ENCODE measurements around the gene CNOT8.
"Not testable (repeated sequence)": the region's sequence is repeated elsewhere in the genome, so short reads cannot be mapped to it uniquely, and the experiment has no call there.

Gene CNOT8

GRCh38 chr5:154895606-154896561 lies 37.5 kb downstream of the CNOT8 start:
- Histone ChIP-seq H3K9me3 (ENCODE audit: low read length) (peaks cover 3% of the 10 kb centered on the region), H3K4me1 (ENCODE audit: insufficient read depth, low read length) (no peaks in the 10 kb centered on the region), H3K4me3 (ENCODE audit: low read length) (no peak overlapping the region), H3K36me3 (ENCODE audit: insufficient read depth, low read length) (peaks cover 85% of the 10 kb centered on the region), H2AFZ (ENCODE audit: low read depth, low read length) (no peak overlapping the region), H3K27me3 (ENCODE audit: insufficient read depth, low read length) (no peaks in the 10 kb centered on the region)

DNA sequence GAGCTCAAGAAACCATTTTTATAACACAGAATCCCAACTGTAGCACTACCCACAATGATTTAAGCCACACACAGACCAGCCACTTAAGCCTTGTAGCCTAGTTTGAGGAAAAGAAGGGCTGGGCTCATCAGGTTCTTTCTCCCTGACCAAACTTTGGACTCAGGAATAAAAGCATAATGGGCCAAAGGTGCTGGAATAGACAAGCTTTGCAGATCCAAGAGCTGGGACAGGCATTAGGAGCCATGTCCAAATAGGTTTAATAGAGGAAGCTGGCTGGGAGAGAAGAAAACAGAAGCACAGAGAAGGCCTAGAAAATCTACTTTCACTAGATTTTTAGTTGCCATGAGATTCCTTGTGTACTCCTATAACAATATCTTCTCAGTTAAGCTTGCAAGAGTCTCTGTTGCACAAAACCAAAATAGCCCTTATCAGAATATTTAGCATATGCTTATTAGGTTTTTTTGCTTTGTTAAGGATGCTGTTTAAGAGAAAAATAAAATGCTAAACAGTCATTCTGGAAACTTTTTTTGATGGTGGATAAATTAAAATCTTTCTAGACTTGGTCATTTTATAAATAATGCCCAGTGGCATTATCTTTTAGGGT lies 38.2 kb downstream of the CNOT8 start:
- Histone ChIP-seq H3K27me3 (ENCODE audit: insufficient read depth, low read length) (no peaks in the 10 kb centered on the region), H3K36me3 (ENCODE audit: insufficient read depth, low read length) (peaks cover 85% of the 10 kb centered on the region)

DNA sequence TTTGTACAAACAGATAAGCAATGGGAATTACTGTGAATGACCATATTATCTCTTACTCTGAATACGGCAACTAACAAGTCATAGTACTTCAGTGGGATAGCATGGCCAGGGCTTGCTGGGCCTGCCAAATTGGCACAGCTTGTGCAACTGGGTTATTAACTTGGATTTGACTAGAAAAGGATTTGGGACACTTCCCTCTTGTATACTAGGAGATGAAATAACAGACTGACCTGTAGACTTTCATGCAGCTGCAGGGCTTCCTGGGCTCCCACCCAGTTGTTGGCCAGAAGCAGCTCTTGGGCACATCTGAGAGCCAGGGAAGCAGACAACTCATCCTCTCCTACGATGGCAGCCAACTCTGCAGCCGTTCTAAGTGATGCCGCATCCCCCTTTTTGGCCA lies 39.8 kb downstream of the CNOT8 start:
- H3K27me3 ChIP-seq (ENCODE audit: insufficient read depth, low read length), result no peaks in the 10 kb centered on the region
- peaks cover 88% of the 10 kb centered on the region for H3K36me3 ChIP-seq (ENCODE audit: insufficient read depth, low read length)

More for the DNA sequence above, 38.2 kb downstream of the CNOT8 start:
- Histone ChIP-seq H3K9me3 (ENCODE audit: low read length) (peaks cover 3% of the 10 kb centered on the region), H3K4me3 (ENCODE audit: low read length) (no peak overlapping the region), H2AFZ (ENCODE audit: low read depth, low read length) (no peak overlapping the region), H3K4me1 (ENCODE audit: insufficient read depth, low read length) (no peaks in the 10 kb centered on the region)

DNA sequence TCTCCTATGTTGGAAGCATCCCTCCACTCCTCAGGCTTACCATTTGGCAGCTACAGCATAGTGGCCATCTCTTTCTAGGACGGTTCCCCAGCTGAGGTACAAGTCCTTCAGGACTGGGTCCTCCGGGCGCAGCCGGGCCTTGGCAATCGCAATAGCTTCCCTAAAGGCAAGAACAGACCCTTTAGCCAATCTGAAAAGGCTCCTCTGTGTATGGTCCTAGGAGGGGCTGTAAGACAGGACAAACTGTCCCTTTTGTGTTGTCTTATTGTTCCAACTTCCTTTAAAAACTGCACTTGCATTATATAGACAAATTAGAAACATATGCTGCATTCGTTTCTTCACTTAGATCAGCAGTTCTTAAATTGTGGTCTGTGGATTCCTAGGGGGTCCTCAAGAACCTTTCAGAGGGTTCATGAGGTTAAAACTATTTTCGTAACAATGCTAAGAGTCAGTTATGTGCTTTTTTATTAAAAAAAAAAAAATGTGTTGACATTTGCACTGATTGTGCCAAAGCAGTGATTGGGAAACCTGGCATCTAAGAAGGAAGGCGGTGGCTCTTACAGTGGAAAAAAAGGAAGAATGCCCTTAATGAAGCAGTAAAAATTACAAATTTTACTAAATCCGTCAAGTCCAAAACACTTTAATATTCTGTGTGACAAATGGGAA lies 40.9 kb downstream of the CNOT8 start:
- H3K4me1 ChIP-seq (ENCODE audit: insufficient read depth, low read length), result no peaks in the 10 kb centered on the region
- H3K27me3 ChIP-seq (ENCODE audit: insufficient read depth, low read length), result no peaks in the 10 kb centered on the region
- H3K4me3 ChIP-seq (ENCODE audit: low read length), result no peak overlapping the region
- no peaks in the 10 kb centered on the region for H3K9me3 ChIP-seq (ENCODE audit: low read length)
- no peak overlapping the region for H2AFZ ChIP-seq (ENCODE audit: low read depth, low read length)
- H3K36me3 ChIP-seq (ENCODE audit: insufficient read depth, low read length), result peaks cover 89% of the 10 kb centered on the region

More for the DNA sequence above, 39.8 kb downstream of the CNOT8 start:
- H3K4me3 ChIP-seq (ENCODE audit: low read length), result no peak overlapping the region
- H3K9me3 ChIP-seq (ENCODE audit: low read length), result no peaks in the 10 kb centered on the region
- no peaks in the 10 kb centered on the region for H3K4me1 ChIP-seq (ENCODE audit: insufficient read depth, low read length)
- no peak overlapping the region for H2AFZ ChIP-seq (ENCODE audit: low read depth, low read length)

GRCh38 chr5:154900066-154900465 lies 41.6 kb downstream of the CNOT8 start:
- no peaks in the 10 kb centered on the region for H3K27me3 ChIP-seq (ENCODE audit: insufficient read depth, low read length)
- no peak overlapping the region for H2AFZ ChIP-seq (ENCODE audit: low read depth, low read length)
- no peaks in the 10 kb centered on the region for H3K4me1 ChIP-seq (ENCODE audit: insufficient read depth, low read length)
- H3K9me3 ChIP-seq (ENCODE audit: low read length), result no peaks in the 10 kb centered on the region
- H3K4me3 ChIP-seq (ENCODE audit: low read length), result no peak overlapping the region
- peaks cover 92% of the 10 kb centered on the region for H3K36me3 ChIP-seq (ENCODE audit: insufficient read depth, low read length)

GRCh38 chr5:154901276-154901675 lies 42.8 kb downstream of the CNOT8 start:
- Histone ChIP-seq H2AFZ (ENCODE audit: low read depth, low read length) (no peak overlapping the region), H3K4me3 (ENCODE audit: low read length) (no peak overlapping the region), H3K9me3 (ENCODE audit: low read length) (no peaks in the 10 kb centered on the region), H3K36me3 (ENCODE audit: insufficient read depth, low read length) (peaks cover 87% of the 10 kb centered on the region), H3K4me1 (ENCODE audit: insufficient read depth, low read length) (no peaks in the 10 kb centered on the region), H3K27me3 (ENCODE audit: insufficient read depth, low read length) (no peaks in the 10 kb centered on the region)

- Histone ChIP-seq H3K27me3 (ENCODE audit: insufficient read depth, low read length) (no peaks in the 10 kb centered on the region), H3K4me1 (ENCODE audit: insufficient read depth, low read length) (no peaks in the 10 kb centered on the region), H3K36me3 (ENCODE audit: insufficient read depth, low read length) (peaks cover 86% of the 10 kb centered on the region), H3K4me3 (ENCODE audit: low read length) (no peak overlapping the region), H3K9me3 (ENCODE audit: low read length) (no peaks in the 10 kb centered on the region), H2AFZ (ENCODE audit: low read depth, low read length) (no peak overlapping the region)
Measured at GRCh38 chr5:154901913-154902312, 43.5 kb downstream of the CNOT8 start.

GRCh38 chr5:154905601-154906000 lies 47.2 kb downstream of the CNOT8 start:
- peaks cover 80% of the 10 kb centered on the region for H3K36me3 ChIP-seq (ENCODE audit: insufficient read depth, low read length)
- not testable (repeated sequence) for H2AFZ ChIP-seq (ENCODE audit: low read depth, low read length); H3K4me1 ChIP-seq (ENCODE audit: insufficient read depth, low read length); H3K27me3 ChIP-seq (ENCODE audit: insufficient read depth, low read length); H3K4me3 ChIP-seq (ENCODE audit: low read length); H3K9me3 ChIP-seq (ENCODE audit: low read length)

GRCh38 chr5:154916874-154917273 lies 58.4 kb downstream of the CNOT8 start:
- Histone ChIP-seq H3K27me3 (ENCODE audit: insufficient read depth, low read length) (no peaks in the 10 kb centered on the region), H3K9me3 (ENCODE audit: low read length) (no peaks in the 10 kb centered on the region), H3K36me3 (ENCODE audit: insufficient read depth, low read length) (peaks cover 72% of the 10 kb centered on the region), H2AFZ (ENCODE audit: low read depth, low read length) (no peak overlapping the region), H3K4me1 (ENCODE audit: insufficient read depth, low read length) (no peaks in the 10 kb centered on the region), H3K4me3 (ENCODE audit: low read length) (no peak overlapping the region)

DNA sequence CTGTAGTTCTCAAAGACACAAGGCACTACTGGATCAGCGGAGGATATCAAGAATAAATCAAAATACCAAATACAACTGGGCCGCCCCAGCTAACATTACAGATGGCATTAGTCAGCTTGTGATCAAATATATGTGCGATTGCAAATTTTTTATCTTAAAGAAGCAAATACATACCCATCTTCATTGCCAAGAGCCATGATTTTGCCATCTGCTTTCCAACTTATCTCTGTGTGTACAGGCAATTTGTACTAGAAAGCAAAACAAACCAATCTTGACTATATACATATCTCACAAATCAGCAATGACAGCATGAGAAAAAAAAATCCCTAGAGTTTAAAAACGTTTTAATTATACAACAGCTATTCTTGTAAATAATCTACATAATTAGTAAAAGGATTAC lies 59.3 kb downstream of the CNOT8 start:
- Histone ChIP-seq H3K27me3 (ENCODE audit: insufficient read depth, low read length) (no peaks in the 10 kb centered on the region), H3K36me3 (ENCODE audit: insufficient read depth, low read length) (peaks cover 66% of the 10 kb centered on the region), H3K4me3 (ENCODE audit: low read length) (no peak overlapping the region), H2AFZ (ENCODE audit: low read depth, low read length) (no peak overlapping the region), H3K9me3 (ENCODE audit: low read length) (no peaks in the 10 kb centered on the region), H3K4me1 (ENCODE audit: insufficient read depth, low read length) (no peaks in the 10 kb centered on the region)

DNA sequence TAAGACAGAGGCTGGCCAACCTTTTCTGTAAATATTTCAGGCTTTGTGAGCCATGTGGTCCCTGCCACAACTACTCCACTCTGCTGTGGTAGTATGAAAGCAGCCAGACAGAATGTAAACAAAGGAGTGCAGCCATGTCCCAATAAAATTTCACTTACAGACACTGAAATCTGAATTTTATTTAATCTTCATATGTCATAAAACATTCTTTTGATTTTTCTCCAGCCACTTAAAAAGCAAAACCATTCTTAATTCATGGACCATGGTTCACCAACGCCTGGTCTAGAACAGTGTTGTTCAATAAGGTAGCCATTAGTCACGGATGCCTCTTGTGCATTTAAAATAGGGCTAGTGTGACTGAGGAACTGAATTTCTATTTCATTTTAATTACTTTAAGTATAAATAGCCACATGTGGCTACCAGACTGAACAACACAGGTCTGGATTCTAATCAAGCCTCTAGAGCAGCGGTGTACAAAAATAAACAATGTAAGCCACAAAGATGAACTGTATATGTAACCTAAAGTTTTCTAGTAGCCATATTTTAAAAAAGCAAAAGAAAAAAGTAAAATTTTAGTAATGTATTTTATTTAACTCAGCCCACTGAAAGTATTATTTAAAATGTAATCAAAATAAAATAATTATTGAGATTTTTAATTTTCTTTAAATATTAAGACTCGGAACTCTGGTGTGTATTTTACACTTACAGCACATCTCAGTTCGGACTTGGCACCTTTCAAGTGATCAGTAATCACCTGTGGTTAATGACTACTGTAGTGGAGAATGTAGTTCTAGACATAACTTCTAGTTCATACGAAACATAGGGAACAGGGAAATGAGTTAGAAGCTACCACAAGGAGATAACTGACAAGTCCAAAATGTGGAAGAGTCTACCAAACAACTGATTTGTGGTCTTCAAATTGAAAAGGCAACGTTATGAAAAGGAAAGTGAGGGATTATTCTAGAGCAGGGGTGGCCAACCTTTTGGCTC lies 65.3 kb downstream of the CNOT8 start:
- Histone ChIP-seq H3K4me1 (ENCODE audit: insufficient read depth, low read length) (no peaks in the 10 kb centered on the region), H2AFZ (ENCODE audit: low read depth, low read length) (no peak overlapping the region), H3K9me3 (ENCODE audit: low read length) (no peaks in the 10 kb centered on the region), H3K4me3 (ENCODE audit: low read length) (no peak overlapping the region), H3K36me3 (ENCODE audit: insufficient read depth, low read length) (peaks cover 67% of the 10 kb centered on the region), H3K27me3 (ENCODE audit: insufficient read depth, low read length) (no peaks in the 10 kb centered on the region)
